IMR-90 (cell line): ENCODE results near the gene SEMA6A. TPM values are rescaled to one million over a fixed set of nuclear protein-coding genes. Genes with fewer than 3 reads are reported as not detected.

ENCODE experiments used
- ATAC-seq: fragments of 200-7000 bp; cut with Tn5 transposase; 2 replicates; pipeline ENCODE4 v1.9.1; 2020; ENCODE audit warnings: low read depth, mild to moderate bottlenecking, moderate library complexity
- BruUV-seq: library from RNA; stranded (reverse); fragments of 400-500 nt; replicated peaks from 2 replicates; lab custom pipeline; 2021; lab: Mats Ljungman, UMichigan
- CTCF ChIA-PET: fragments of 300-600 bp; formaldehyde crosslinking; extraction: SDS; loops from one replicate; lab custom pipeline; 2021; ENCODE audit warnings: antibody characterized with exemption; lab: Yijun Ruan, JAX
- POLR2A ChIA-PET: fragments of 300-600 bp; sonication (Branson Sonifier 250); formaldehyde crosslinking; loops from one replicate; lab custom pipeline; 2022; ENCODE audit warnings: antibody characterized with exemption; ENCODE audit not compliant: unreplicated experiment; lab: Charles Lee
- DNase-seq: peaks from one replicate; pipeline ENCODE4 v3.0.0; 2013
- H2AFZ ChIP-seq: replicated peaks from 2 replicates; pipeline ENCODE3; 2013; ENCODE audit warnings: low read length, mild to moderate bottlenecking; ENCODE audit not compliant: poor library complexity
- H2AK5ac ChIP-seq: 2 replicates; pipeline ENCODE4 v1.6.1; 2013; ENCODE audit warnings: low read depth, low read length, inconsistent platforms
- H2AK9ac ChIP-seq: replicated peaks from 2 replicates; pipeline ENCODE3; 2013; ENCODE audit warnings: mild to moderate bottlenecking, low read depth, low read length, moderate library complexity; ENCODE audit not compliant: poor library complexity
- H2BK120ac ChIP-seq: 2 replicates; pipeline ENCODE4 v1.6.1; 2013; ENCODE audit warnings: low read depth, low read length, inconsistent platforms
- H2BK15ac ChIP-seq: 3 replicates; pipeline ENCODE4 v1.6.1; 2013; ENCODE audit warnings: low read depth, low read length, inconsistent platforms
- H2BK20ac ChIP-seq: 2 replicates; pipeline ENCODE4 v1.6.1; 2013; ENCODE audit warnings: low read depth, mild to moderate bottlenecking, inconsistent platforms, low read length, moderate library complexity
- H2BK5ac ChIP-seq: 2 replicates; pipeline ENCODE4 v1.6.1; 2013; ENCODE audit warnings: mild to moderate bottlenecking, low read depth, low read length, inconsistent platforms; ENCODE audit not compliant: poor library complexity, severe bottlenecking
- H3K14ac ChIP-seq: replicated peaks from 2 replicates; pipeline ENCODE4 v1.6.1; 2013; ENCODE audit warnings: low read depth, low read length, inconsistent platforms
- H3K18ac ChIP-seq: 2 replicates; pipeline ENCODE4 v1.6.1; 2013; ENCODE audit warnings: low read depth, low read length, control low read depth
- H3K23ac ChIP-seq: 2 replicates; pipeline ENCODE4 v1.6.1; 2013; ENCODE audit warnings: low read depth, low read length, inconsistent platforms
- H3K27ac ChIP-seq: 2 replicates; pipeline ENCODE4 v1.5.1; 2013; ENCODE audit warnings: mild to moderate bottlenecking, control low read depth, low read length; ENCODE audit not compliant: insufficient read depth
- H3K27me3 ChIP-seq: 2 replicates; pipeline ENCODE4 v1.6.1; 2013; ENCODE audit warnings: low read length; ENCODE audit not compliant: control insufficient read depth, insufficient read depth
- H3K36me3 ChIP-seq: 2 replicates; pipeline ENCODE4 v1.6.1; 2013; ENCODE audit warnings: low read length, mixed read lengths; ENCODE audit not compliant: control insufficient read depth, insufficient read depth
- H3K4ac ChIP-seq: 2 replicates; pipeline ENCODE4 v1.6.1; 2013; ENCODE audit warnings: low read depth, low read length, inconsistent platforms
- H3K4me1 ChIP-seq: 2 replicates; pipeline ENCODE4 v1.6.1; 2013; ENCODE audit warnings: low read length, mixed read lengths; ENCODE audit not compliant: control insufficient read depth, insufficient read depth
- H3K4me2 ChIP-seq: 2 replicates; pipeline ENCODE4 v1.6.1; 2013; ENCODE audit warnings: low read depth, mild to moderate bottlenecking, control low read depth, low read length, moderate library complexity
- H3K4me3 ChIP-seq: 2 replicates; pipeline ENCODE4 v1.5.1; 2013; ENCODE audit warnings: low read depth, mild to moderate bottlenecking, control low read depth, low read length, moderate library complexity; ENCODE audit not compliant: insufficient read depth
- H3K56ac ChIP-seq: 2 replicates; pipeline ENCODE4 v1.6.1; 2013; ENCODE audit warnings: low read length, inconsistent platforms; ENCODE audit not compliant: insufficient read depth; ENCODE audit errors: extremely low read depth
- H3K79me1 ChIP-seq, 2 experiments: 2 replicates each; pipeline ENCODE4 v1.6.1; 2013; ENCODE audit warnings: low read length in 2 of 2, inconsistent platforms in 1 of 2, low read depth in 1 of 2
- H3K9ac ChIP-seq: 2 replicates; pipeline ENCODE4 v1.6.1; 2013; ENCODE audit warnings: low read depth, low read length, control low read depth
- H3K9me1 ChIP-seq: 2 replicates; pipeline ENCODE4 v1.6.1; 2013; ENCODE audit warnings: low read length, inconsistent platforms; ENCODE audit not compliant: insufficient read depth
- H3K9me3 ChIP-seq: 2 replicates; pipeline ENCODE4 v1.6.1; 2013; ENCODE audit warnings: low read length; ENCODE audit not compliant: control insufficient read depth, insufficient read depth
- H4K20me1 ChIP-seq: 2 replicates; pipeline ENCODE4 v1.6.1; 2013; ENCODE audit warnings: low read length, inconsistent platforms; ENCODE audit not compliant: insufficient read depth
- H4K5ac ChIP-seq: 2 replicates; pipeline ENCODE4 v1.6.1; 2013; ENCODE audit warnings: mild to moderate bottlenecking, low read depth, low read length, control low read depth
- H4K8ac ChIP-seq, 2 experiments: 2 replicates each; pipeline ENCODE4 v1.6.1; 2013; ENCODE audit warnings: low read depth in 2 of 2, low read length in 2 of 2, control low read depth in 1 of 2, inconsistent platforms in 1 of 2
- H4K91ac ChIP-seq: 2 replicates; pipeline ENCODE4 v1.6.1; 2013; ENCODE audit warnings: low read depth, low read length, inconsistent platforms; ENCODE audit not compliant: insufficient read depth
- BHLHE40 ChIP-seq: fragments of 150-350 bp; IDR thresholded peaks from 2 replicates; pipeline ENCODE4 v1.6.1; 2016; ENCODE audit warnings: mild to moderate bottlenecking, low read depth, low read length
- CEBPB ChIP-seq: IDR thresholded peaks from 2 replicates; pipeline ENCODE4 v1.6.1; 2012; ENCODE audit warnings: low read depth, low read length, improper control_type of control experiment
- NFE2L2 ChIP-seq: fragments of 150-350 bp; IDR thresholded peaks from 2 replicates; pipeline ENCODE4 v1.6.1; 2016; ENCODE audit warnings: low read depth, mild to moderate bottlenecking, low read length
- WGBS, 2 experiments: methylation state at CpG; one replicate each; pipeline versions ENCODE4 v1.1.5 to v1.1.7; 2013; ENCODE audit warnings: missing lambda C conversion rate in 2 of 2; ENCODE audit not compliant: insufficient read length in 1 of 2; ENCODE audit errors: extremely low coverage in 2 of 2; 5-methylcytosine and 5-hydroxymethylcytosine counted together
- dilution Hi-C: fragments of 300-500 bp; cut with HindIII; formaldehyde crosslinking; loops from one replicate; pipeline ENCODE4 v1.14.3; 2018; ENCODE audit warnings: low sequenced_read_pairs; ENCODE audit not compliant: unreplicated experiment
- in situ Hi-C: fragments of 300-500 bp; cut with MboI; formaldehyde crosslinking; loops from 3 replicates; pipeline ENCODE4 v1.14.3; 2019; ENCODE audit warnings: low sequenced_read_pairs, inconsistent platforms, mixed read lengths
- intact Hi-C: fragments of 100-400 bp; cut with micrococcal nuclease; formaldehyde crosslinking; loops from 2 replicates; pipeline ENCODE4 v1.10.0; 2022
- polyA plus RNA-seq, 3 experiments: library from polyadenylated mRNA; depleted of rRNA; stranded (reverse); fragments of >200 nt; gene quantifications; 2 replicates each; pipeline ENCODE4 v1.2.3, GENCODE V29; 2012; ENCODE audit warnings: low replicate concordance in 1 of 3
- total RNA-seq: library from RNA; depleted of rRNA; stranded (reverse); fragments of >200 nt; gene quantifications from 2 replicates; pipeline ENCODE4 v1.2.3, GENCODE V29; 2012

SEMA6A gene
- total and polyA plus RNA-seq, 2 of the 4 experiments (the other 2 are of a cell fraction) = 0.27 to 0.36 TPM

DNA sequence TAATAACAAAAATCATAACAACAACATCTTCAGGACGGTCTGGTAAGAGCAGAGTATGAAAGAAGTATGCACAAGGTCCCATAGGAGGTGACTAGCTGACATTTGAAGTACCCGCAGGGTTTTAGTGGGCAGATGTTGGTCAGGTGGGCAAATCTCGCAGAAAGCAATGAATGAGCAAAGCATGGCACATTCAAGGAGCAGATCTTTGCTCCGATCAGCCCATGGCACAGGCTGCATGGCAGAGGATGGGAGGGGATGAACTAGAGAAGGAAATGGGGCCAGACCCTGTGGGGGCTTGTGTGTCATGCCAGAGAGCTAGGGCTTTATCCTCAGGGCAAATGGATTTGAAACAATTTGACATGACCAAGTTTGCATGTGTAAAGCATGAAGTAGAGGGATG is 90.0 kb downstream of the SEMA6A start:
- H2AK9ac ChIP-seq = no peak overlapping the region
- ATAC-seq (no peak), DNase-seq (no peak)
- no peak overlapping the region for H4K5ac ChIP-seq
- no peaks in the 10 kb centered on the region for H3K9me1 ChIP-seq
- in situ Hi-C loops = no loop called here
- no peak overlapping the region for H3K4me2 ChIP-seq
- H3K9ac ChIP-seq = no peak overlapping the region
- no peaks in the 10 kb centered on the region for H3K27me3 ChIP-seq
- no peak overlapping the region for H2AFZ ChIP-seq
- H4K91ac ChIP-seq = no peak overlapping the region
- H4K20me1 ChIP-seq = no peaks in the 10 kb centered on the region
- H3K27ac ChIP-seq = no peak overlapping the region
- H3K14ac ChIP-seq = no peak overlapping the region
- CTCF ChIA-PET = no interaction called here
- no peak overlapping the region for H3K18ac ChIP-seq
- H4K8ac ChIP-seq = no peak overlapping the region
- no peak overlapping the region for H3K56ac ChIP-seq
- no peak overlapping the region for H2AK5ac ChIP-seq
- H2BK5ac ChIP-seq = no peak overlapping the region
- H3K9me3 ChIP-seq = no peaks in the 10 kb centered on the region
- H2BK15ac ChIP-seq = no peak overlapping the region
- H2BK120ac ChIP-seq = no peak overlapping the region
- H2BK20ac ChIP-seq = no peak overlapping the region
- no peak overlapping the region for H3K4me3 ChIP-seq
- no peaks in the 10 kb centered on the region for H3K79me1 ChIP-seq
- no peak overlapping the region for H3K4ac ChIP-seq
- no TSS peak for BruUV-seq
- TF ChIP-seq CEBPB (no peak), BHLHE40 (no peak), NFE2L2 (no peak)
- no peaks in the 10 kb centered on the region for H3K4me1 ChIP-seq
- dilution Hi-C loops = no loop called here
- H3K23ac ChIP-seq = no peak overlapping the region
- intact Hi-C loops = no loop called here
- POLR2A ChIA-PET = no interaction called here
- 94% methylated on average over 3 of the region's 4 CpGs; no CpG with 5 or more reads in 1 of the 2 experiments for WGBS, 2 experiments
- no peaks in the 10 kb centered on the region for H3K36me3 ChIP-seq
